GM12875 (cell line): Measurements from ENCODE around the gene DCTN2.
"Not testable (repeated sequence)": the region's sequence is repeated elsewhere in the genome, so short reads cannot be mapped to it uniquely, and the experiment has no call there.

ENCODE experiments used
- H3K4me3 ChIP-seq: one replicate; pipeline ENCODE4 v1.5.1; 2011; ENCODE audit warnings: low read depth, low read length, control low read depth
- TF ChIP-seq, protein P1 (sequence below): IDR thresholded peaks from 2 replicates; pipeline ENCODE4 v1.5.1; 2011; ENCODE audit warnings: low read depth, mild to moderate bottlenecking, control low read depth, inconsistent platforms, low read length, moderate library complexity, borderline replicate concordance; ENCODE audit not compliant: insufficient read depth

Gene DCTN2

DNA sequence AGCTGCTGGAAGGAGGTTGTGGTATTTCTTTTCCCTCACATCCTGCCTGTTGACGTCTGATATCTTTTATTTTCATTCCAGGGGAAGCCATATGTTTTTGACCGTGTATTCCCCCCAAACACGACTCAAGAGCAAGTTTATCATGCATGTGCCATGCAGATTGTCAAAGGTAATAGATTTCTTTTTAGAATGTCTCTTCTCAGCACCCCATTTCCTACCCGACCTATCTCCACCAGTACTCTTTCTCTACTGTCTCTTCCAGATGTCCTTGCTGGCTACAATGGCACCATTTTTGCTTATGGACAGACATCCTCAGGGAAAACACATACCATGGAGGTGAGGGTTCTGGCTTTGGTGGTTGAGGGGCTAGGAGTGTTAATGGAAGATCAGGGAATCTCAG is 16.4 kb upstream of the DCTN2 start:
- no peak overlapping the region for H3K4me3 ChIP-seq
- TF ChIP-seq, protein P1, sequence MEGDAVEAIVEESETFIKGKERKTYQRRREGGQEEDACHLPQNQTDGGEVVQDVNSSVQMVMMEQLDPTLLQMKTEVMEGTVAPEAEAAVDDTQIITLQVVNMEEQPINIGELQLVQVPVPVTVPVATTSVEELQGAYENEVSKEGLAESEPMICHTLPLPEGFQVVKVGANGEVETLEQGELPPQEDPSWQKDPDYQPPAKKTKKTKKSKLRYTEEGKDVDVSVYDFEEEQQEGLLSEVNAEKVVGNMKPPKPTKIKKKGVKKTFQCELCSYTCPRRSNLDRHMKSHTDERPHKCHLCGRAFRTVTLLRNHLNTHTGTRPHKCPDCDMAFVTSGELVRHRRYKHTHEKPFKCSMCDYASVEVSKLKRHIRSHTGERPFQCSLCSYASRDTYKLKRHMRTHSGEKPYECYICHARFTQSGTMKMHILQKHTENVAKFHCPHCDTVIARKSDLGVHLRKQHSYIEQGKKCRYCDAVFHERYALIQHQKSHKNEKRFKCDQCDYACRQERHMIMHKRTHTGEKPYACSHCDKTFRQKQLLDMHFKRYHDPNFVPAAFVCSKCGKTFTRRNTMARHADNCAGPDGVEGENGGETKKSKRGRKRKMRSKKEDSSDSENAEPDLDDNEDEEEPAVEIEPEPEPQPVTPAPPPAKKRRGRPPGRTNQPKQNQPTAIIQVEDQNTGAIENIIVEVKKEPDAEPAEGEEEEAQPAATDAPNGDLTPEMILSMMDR = no peak

DNA sequence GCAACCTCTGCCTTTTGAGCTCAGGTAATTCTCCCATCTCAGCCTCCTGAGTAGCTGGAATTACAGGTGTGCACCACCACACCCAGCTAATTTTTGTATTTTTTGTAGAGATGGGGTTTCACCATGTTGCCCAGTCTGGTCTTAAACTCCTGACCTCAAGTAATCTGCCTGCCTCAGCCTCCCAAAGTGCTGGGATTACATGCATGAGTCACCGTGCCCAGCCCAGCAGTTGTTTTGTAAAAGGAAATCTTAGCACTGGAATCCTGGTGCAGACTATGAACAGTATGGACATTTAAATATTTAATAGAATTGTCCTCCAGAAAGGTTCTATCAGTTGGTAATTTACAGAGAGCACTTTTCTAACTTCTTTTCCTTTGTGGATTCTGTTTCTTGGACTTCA is 14.1 kb upstream of the DCTN2 start:
- H3K4me3 ChIP-seq = not testable (repeated sequence)

DNA sequence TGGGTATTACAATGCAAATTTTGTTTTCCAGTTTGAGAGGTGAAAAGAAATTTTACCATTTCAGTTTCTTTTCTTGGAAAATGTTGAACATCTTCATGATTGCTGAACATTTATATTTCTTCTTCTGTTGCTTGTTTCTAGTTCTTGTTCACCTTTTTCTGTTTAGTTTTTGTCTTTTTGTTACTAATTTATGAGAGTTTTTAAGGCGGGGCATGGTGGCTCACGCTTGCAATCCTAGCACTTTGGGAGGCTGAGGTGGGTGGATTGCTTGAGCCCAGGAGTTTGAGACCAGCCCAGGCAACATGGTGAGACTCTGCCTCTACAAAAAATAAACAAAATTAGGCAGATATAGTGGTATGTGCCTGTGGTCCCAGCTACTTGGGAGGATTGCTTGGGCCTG is 13.5 kb upstream of the DCTN2 start:
- H3K4me3 ChIP-seq = no peak overlapping the region
- TF ChIP-seq, protein P1 = no peak

DNA sequence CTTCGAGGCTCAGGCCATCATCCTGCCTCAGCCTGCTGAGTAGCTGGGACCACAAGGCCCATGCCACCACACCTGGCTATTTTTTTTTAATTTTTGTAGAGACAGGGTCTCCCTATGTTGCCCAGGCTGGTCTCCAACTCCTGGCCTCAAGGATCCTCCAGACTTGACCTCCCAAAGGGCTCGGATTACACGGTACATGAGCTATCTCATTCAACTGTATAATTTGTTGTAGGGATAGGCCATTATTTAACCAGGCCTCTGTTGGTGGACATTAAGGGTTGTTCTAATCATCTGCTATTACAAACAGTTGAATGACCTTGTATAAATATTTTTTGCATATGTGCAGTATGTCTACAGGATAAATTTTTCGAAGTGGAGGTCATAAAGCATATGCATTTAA is 11.9 kb upstream of the DCTN2 start:
- TF ChIP-seq, protein P1 = no peak
- no peak overlapping the region for H3K4me3 ChIP-seq

DNA sequence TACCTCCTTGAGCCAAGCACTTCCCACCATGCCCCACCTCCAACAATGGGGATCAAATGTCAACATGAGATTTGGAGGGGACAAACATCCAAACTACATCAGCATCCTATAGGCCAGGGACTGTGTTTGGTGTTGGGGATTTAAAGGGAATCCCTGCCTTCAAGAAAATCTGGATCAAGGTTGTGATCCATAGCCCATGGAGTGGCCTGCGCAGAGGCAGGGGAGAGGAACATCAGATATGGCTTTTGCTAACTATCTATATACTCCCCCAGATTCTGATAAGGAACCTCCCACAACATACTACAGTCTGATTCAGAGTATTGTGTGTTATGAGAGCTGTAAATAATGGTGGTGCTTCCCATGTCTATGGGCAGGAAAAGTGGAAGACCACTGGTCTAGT is 7.9 kb upstream of the DCTN2 start:
- H3K4me3 ChIP-seq = no peak overlapping the region
- TF ChIP-seq, protein P1 = no peak

DNA sequence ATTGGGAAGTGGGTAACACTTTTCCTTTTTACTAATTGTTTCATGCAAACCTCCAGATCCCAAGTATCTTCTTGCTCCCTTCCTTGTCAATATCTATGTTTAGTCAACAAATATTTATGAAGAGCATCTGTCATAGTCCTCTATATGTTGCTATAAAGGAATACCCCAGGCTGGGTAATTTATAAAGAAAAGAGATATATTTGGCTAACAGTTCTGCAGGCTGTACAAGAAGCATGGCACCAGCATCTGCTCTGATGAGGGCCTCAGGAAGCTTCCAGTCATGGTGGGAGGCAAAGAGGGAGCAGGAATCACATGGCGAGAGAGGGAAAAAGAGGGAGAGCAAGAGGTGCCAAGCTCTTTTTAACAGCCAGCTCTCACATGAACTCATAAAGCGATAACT is 7.5 kb upstream of the DCTN2 start:
- TF ChIP-seq, protein P1 = no peak
- H3K4me3 ChIP-seq = no peak overlapping the region

DNA sequence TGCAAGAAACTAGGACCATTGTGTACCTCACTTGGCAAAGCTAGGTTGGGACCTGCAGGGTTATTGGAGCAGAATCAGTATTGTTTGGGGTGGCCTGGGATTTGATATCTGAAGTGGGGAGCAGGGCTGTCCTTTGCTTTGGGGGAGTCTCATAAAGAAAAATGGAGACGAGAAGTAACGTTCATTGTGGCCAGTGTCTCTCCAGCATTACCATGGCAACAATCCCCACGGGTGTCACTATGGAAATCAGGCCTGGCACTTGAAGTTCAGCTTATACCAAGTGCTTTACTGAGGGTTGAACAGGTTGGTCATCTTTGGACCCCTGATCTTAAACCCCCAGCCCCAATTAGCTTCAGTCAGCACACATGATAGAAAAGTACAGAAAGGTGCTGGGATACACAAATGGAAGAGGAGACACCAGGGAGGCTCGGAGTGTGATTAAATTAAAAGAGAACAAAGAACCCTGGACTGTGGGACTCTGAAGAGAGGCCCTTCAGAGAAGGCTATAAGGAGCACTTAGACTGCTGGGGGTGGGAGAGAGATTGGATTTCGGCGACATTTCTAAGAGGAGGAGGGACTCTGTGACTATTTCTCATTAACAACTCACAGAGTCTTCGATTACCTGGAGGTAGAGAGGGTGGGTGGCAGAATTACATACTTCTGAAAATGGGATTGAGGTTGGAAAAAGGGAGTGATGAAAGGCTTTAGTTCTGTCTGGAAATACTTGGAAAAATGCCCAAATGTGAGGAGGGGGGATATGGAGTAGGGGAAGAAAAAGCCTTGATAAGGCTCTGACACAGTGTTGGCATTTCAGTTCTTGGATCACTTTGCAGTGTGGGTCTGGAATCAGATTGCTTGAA is 6.6 kb upstream of the DCTN2 start:
- no peak overlapping the region for H3K4me3 ChIP-seq
- TF ChIP-seq, protein P1 = no peak
